HCT116 (cell line): ENCODE results near the gene DNAJB1. TPM values are rescaled to one million over a fixed set of nuclear protein-coding genes. Genes with fewer than 3 reads are reported as not detected.
A peak's percentile ranks its signal among the peaks of the same experiment; 100 is the strongest.

Experiments used
- ATAC-seq: fragments of 200-7000 bp; cut with Tn5 transposase; 2 replicates; pipeline ENCODE4 v1.9.1; 2020; ENCODE audit warnings: mild to moderate bottlenecking, moderate library complexity
- BruUV-seq: library from RNA; stranded (reverse); fragments of 400-500 nt; replicated peaks from 2 replicates; lab custom pipeline; 2021; lab: Mats Ljungman, UMichigan
- CTCF ChIA-PET: fragments of 300-600 bp; sonication (Branson Sonifier 250); formaldehyde crosslinking; loops from one replicate; lab custom pipeline; 2021; ENCODE audit warnings: antibody characterized with exemption; lab: Charles Lee
- POLR2A ChIA-PET: fragments of 300-600, 350-600 bp; sonication (Branson Sonifier 250); formaldehyde crosslinking; loops from one replicate; lab custom pipeline; 2021; ENCODE audit warnings: antibody characterized with exemption; lab: Charles Lee
- RAD21 ChIA-PET, 2 experiments: fragments of 300-600 bp; sonication (Branson Sonifier 250); formaldehyde crosslinking; loops; one replicate each; lab custom pipeline; 2023; ENCODE audit warnings: low total read pairs in 2 of 2; ENCODE audit not compliant: uncharacterized antibody in 2 of 2, unreplicated experiment in 2 of 2, low non-redundant PET in 1 of 2; lab: Charles Lee
- DNase-seq: peaks from one replicate; pipeline ENCODE4 v3.0.0-alpha.2; 2010; ENCODE audit warnings: low read depth, low spot score
- H2AFZ ChIP-seq: fragments of 200-600 bp; shearing (Covaris generic), sonication (generic); 2 replicates; pipeline ENCODE4 v1.6.1; 2017; ENCODE audit warnings: low read depth, mixed run types, mixed read lengths, antibody characterized with exemption, low read length; ENCODE audit not compliant: poor library complexity, severe bottlenecking
- H3K27ac ChIP-seq: 2 replicates; pipeline ENCODE4 v1.5.1; 2012; ENCODE audit warnings: low read depth, low read length
- H3K27me3 ChIP-seq: fragments of 200-600 bp; sonication (generic); 2 replicates; pipeline ENCODE4 v1.6.1; 2016; ENCODE audit warnings: mixed run types, low read length, mixed read lengths; ENCODE audit not compliant: insufficient read depth
- H3K36me3 ChIP-seq, 2 experiments: fragments of 200-500 bp in 1 of 2; fragments of 200-600 bp in 1 of 2; sonication (Bioruptor generic) in 1 of 2; sonication (generic) in 1 of 2; 2 replicates each; pipeline versions ENCODE4 v1.5.1 to v1.6.1; 2014 to 2016; ENCODE audit warnings: low read length in 2 of 2, inconsistent platforms in 1 of 2, mixed read lengths in 1 of 2, mixed run types in 1 of 2; ENCODE audit not compliant: insufficient read depth in 2 of 2, control insufficient read depth in 1 of 2
- H3K4me1 ChIP-seq, 2 experiments: fragments of 200-600 bp in 1 of 2; sonication (generic) in 1 of 2; 2 replicates each; pipeline versions ENCODE4 v1.5.1 to v1.6.1; 2012 to 2017; ENCODE audit warnings: low read length in 2 of 2, inconsistent platforms in 1 of 2, mild to moderate bottlenecking in 1 of 2, mixed read lengths in 1 of 2, mixed run types in 1 of 2, moderate library complexity in 1 of 2; ENCODE audit not compliant: insufficient read depth in 2 of 2, control insufficient read depth in 1 of 2
- H3K4me2 ChIP-seq: fragments of 200-600 bp; sonication (generic); 2 replicates; pipeline ENCODE4 v1.6.1; 2017; ENCODE audit warnings: mixed run types, low read length, mixed read lengths
- H3K4me3 ChIP-seq, 2 experiments: fragments of 200-600 bp in 1 of 2; sonication (generic) in 1 of 2; replicated peaks in 1 of 2; 2 replicates each; pipeline ENCODE4 v1.5.1; 2011 to 2016; ENCODE audit warnings: low read length in 2 of 2, control low read depth in 1 of 2, low read depth in 1 of 2, mild to moderate bottlenecking in 1 of 2, mixed read lengths in 1 of 2, mixed run types in 1 of 2
- H3K79me2 ChIP-seq: fragments of 200-600 bp; sonication (generic); 2 replicates; pipeline ENCODE4 v1.6.1; 2017; ENCODE audit warnings: mild to moderate bottlenecking, mixed run types, low read length, moderate library complexity, mixed read lengths; ENCODE audit not compliant: insufficient read depth
- H3K9ac ChIP-seq: fragments of 200-600 bp; sonication (generic); 2 replicates; pipeline ENCODE4 v1.6.1; 2016; ENCODE audit warnings: low read length, mixed read lengths
- H3K9me2 ChIP-seq: fragments of 200-600 bp; sonication (generic), shearing (Covaris generic); 2 replicates; pipeline ENCODE4 v1.6.1; 2017; ENCODE audit warnings: mixed run types, mild to moderate bottlenecking, moderate library complexity; ENCODE audit not compliant: insufficient read depth
- H3K9me3 ChIP-seq, 2 experiments: fragments of 200-500 bp in 1 of 2; fragments of 200-600 bp in 1 of 2; sonication (Bioruptor generic) in 1 of 2; sonication (generic) in 1 of 2; 2 replicates each; pipeline ENCODE4 v1.6.1; 2014 to 2017; ENCODE audit warnings: low read length in 2 of 2, mixed read lengths in 2 of 2, inconsistent platforms in 1 of 2, low read depth in 1 of 2, mild to moderate bottlenecking in 1 of 2, mixed run types in 1 of 2, moderate library complexity in 1 of 2; ENCODE audit not compliant: control insufficient read depth in 1 of 2, insufficient read depth in 1 of 2
- H4K20me1 ChIP-seq: fragments of 200-600 bp; sonication (generic), shearing (Covaris generic); 2 replicates; pipeline ENCODE4 v1.6.1; 2017; ENCODE audit warnings: mixed run types, mild to moderate bottlenecking, moderate library complexity; ENCODE audit not compliant: insufficient read depth
- CEBPB ChIP-seq: IDR thresholded peaks from 2 replicates; pipeline ENCODE4 v1.6.1; 2012; ENCODE audit warnings: low read depth
- ELF1 ChIP-seq: IDR thresholded peaks from 2 replicates; pipeline ENCODE4 v1.6.1; 2012; ENCODE audit warnings: low read depth, borderline replicate concordance
- EZH2 ChIP-seq: fragments of 200-600 bp; sonication (generic); IDR thresholded peaks from 2 replicates; pipeline ENCODE4 v1.6.1; 2017; ENCODE audit warnings: antibody characterized with exemption, mixed run types
- EZH2phosphoT487 ChIP-seq: fragments of 200-600 bp; IDR thresholded peaks from 2 replicates; pipeline ENCODE4 v1.6.1; 2018; ENCODE audit warnings: antibody characterized with exemption, borderline replicate concordance
- JUND ChIP-seq: IDR thresholded peaks from 2 replicates; pipeline ENCODE4 v1.6.1; 2012
- RAD21 ChIP-seq: IDR thresholded peaks from 2 replicates; pipeline ENCODE4 v1.6.1; 2012; ENCODE audit warnings: low read depth, mild to moderate bottlenecking
- SP1 ChIP-seq: IDR thresholded peaks from 2 replicates; pipeline ENCODE4 v1.6.1; 2012; ENCODE audit warnings: low read depth
- SRF ChIP-seq: IDR thresholded peaks from 2 replicates; pipeline ENCODE4 v1.6.1; 2012; ENCODE audit warnings: low read depth
- TCF7L2 ChIP-seq: IDR thresholded peaks from 2 replicates; pipeline ENCODE4 v1.7.0; 2011; ENCODE audit warnings: borderline replicate concordance, inconsistent platforms; ENCODE audit not compliant: insufficient read depth, insufficient read length; ENCODE audit errors: extremely low read depth
- YY1 ChIP-seq: IDR thresholded peaks from 2 replicates; pipeline ENCODE4 v1.6.1; 2011; ENCODE audit warnings: low read length, low read depth, moderate library complexity, mild to moderate bottlenecking; ENCODE audit not compliant: insufficient replicate concordance; ENCODE audit errors: extremely low read depth
- ZFX ChIP-seq: fragments of 450-650 bp; IDR thresholded peaks from 2 replicates; pipeline ENCODE4 v1.6.1; 2017
- intact Hi-C: fragments of 100-400 bp; cut with micrococcal nuclease; formaldehyde crosslinking; loops from 2 replicates; pipeline ENCODE4 v1.10.0; 2022
- total RNA-seq: library from RNA; stranded (reverse); gene quantifications from one replicate; pipeline ENCODE4 v1.2.1, GENCODE V29; 2021; ENCODE audit not compliant: unreplicated experiment
- TF ChIP-seq, protein P1 (sequence below): IDR thresholded peaks from 2 replicates; pipeline ENCODE4 v1.6.1; 2012
- TF ChIP-seq, protein P2 (sequence below): IDR thresholded peaks from 2 replicates; pipeline ENCODE4 v1.6.1; 2012; ENCODE audit warnings: low read depth
- TF ChIP-seq, protein P3 (sequence below), 3 experiments: fragments of 200-600 bp in 1 of 3; sonication (generic) in 1 of 3; IDR thresholded peaks in 2 of 3; conservative IDR thresholded peaks in 1 of 3; 2 replicates each; pipeline ENCODE4 v1.5.1; 2012 to 2017; ENCODE audit warnings: low read depth in 2 of 3, low read length in 2 of 3, antibody characterized with exemption in 1 of 3, borderline replicate concordance in 1 of 3, control low read depth in 1 of 3, mild to moderate bottlenecking in 1 of 3, mixed read lengths in 1 of 3, mixed run types in 1 of 3, moderate library complexity in 1 of 3; ENCODE audit not compliant: insufficient read depth in 1 of 3

The DNAJB1 gene
- total RNA-seq, 1 experiment from 2014 or later = 175 TPM

DNA sequence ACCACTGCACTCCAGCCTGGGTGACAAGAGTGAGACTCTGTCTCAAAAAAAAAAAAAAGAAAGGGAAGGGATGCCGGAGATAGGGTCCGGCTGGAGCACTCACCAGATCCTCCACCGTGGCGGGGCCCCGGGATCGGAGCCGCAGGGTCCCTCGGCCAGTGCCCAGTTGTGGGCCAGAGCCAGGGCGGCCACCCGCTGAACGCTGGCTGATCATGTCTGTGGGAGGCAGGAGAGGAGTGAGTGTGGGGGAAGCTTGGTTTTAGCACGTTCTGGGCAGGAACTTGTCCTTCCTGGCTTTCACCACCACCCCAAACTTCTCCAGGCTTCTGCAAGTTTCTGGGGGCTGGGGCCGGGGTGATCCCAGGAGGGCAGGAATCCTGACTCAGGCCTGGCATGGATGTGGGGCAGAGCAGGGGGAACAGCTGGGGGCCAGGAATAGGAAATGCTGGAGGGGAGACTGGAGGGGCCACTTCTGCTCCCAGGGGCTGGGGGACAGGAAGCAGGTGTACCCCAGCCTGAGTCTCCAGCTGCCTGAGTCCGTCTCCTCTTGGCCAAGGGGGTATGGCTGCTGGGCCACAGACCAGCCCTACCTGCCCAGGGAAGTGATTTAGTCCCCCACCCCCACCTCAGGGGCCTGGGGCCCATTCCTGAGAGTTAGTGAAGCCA, 38.8 kb downstream of the DNAJB1 start:
- Histone ChIP-seq H3K9me3 (no peaks in the 10 kb centered on the region), H3K79me2 (peaks cover 8% of the 10 kb centered on the region; the same call in 1 of the 2 replicates), H3K4me2 (no peak overlapping the region), H3K9me2 (no peaks in the 10 kb centered on the region), H2AFZ (no peak overlapping the region), H3K27me3 (no peaks in the 10 kb centered on the region), H3K27ac (peak overlapping the region; percentile 37; the same call in 1 of the 2 replicates), H3K9ac (no peak overlapping the region), H3K4me3 (no peak overlapping the region), H4K20me1 (no peaks in the 10 kb centered on the region), H3K4me1 (peaks cover 22 to 40% of the 10 kb centered on the region in 2 experiments; a peak in 3 of 4 replicates), H3K36me3 (peaks cover 9 to 19% of the 10 kb centered on the region in 2 experiments; a peak in 3 of 4 replicates)
- ATAC-seq (no peak), DNase-seq (no peak)
- BruUV-seq = no TSS peak
- CTCF ChIA-PET = interaction anchor here (0.9 to 2.9 kb wide), 6 partner anchors 10 to 343 kb away, joined by 3 to 14 read pairs (median 4); partner anchors contain the start of genes ASF1B and GIPC1
- RAD21 ChIA-PET = no interaction called here
- intact Hi-C loops = no loop called here
- POLR2A ChIA-PET = no interaction called here
- TF ChIP-seq SP1 (no peak), ELF1 (no peak), YY1 (no peak), EZH2phosphoT487 (no peak), RAD21 (no peak), JUND (no peak), CEBPB (no peak), SRF (no peak), TCF7L2 (no peak), EZH2 (no peak), ZFX (no peak)
- TF ChIP-seq, protein P1, sequence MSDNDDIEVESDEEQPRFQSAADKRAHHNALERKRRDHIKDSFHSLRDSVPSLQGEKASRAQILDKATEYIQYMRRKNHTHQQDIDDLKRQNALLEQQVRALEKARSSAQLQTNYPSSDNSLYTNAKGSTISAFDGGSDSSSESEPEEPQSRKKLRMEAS = no peak
- TF ChIP-seq, protein P2, sequence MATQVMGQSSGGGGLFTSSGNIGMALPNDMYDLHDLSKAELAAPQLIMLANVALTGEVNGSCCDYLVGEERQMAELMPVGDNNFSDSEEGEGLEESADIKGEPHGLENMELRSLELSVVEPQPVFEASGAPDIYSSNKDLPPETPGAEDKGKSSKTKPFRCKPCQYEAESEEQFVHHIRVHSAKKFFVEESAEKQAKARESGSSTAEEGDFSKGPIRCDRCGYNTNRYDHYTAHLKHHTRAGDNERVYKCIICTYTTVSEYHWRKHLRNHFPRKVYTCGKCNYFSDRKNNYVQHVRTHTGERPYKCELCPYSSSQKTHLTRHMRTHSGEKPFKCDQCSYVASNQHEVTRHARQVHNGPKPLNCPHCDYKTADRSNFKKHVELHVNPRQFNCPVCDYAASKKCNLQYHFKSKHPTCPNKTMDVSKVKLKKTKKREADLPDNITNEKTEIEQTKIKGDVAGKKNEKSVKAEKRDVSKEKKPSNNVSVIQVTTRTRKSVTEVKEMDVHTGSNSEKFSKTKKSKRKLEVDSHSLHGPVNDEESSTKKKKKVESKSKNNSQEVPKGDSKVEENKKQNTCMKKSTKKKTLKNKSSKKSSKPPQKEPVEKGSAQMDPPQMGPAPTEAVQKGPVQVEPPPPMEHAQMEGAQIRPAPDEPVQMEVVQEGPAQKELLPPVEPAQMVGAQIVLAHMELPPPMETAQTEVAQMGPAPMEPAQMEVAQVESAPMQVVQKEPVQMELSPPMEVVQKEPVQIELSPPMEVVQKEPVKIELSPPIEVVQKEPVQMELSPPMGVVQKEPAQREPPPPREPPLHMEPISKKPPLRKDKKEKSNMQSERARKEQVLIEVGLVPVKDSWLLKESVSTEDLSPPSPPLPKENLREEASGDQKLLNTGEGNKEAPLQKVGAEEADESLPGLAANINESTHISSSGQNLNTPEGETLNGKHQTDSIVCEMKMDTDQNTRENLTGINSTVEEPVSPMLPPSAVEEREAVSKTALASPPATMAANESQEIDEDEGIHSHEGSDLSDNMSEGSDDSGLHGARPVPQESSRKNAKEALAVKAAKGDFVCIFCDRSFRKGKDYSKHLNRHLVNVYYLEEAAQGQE = no peak
- TF ChIP-seq, protein P3, sequence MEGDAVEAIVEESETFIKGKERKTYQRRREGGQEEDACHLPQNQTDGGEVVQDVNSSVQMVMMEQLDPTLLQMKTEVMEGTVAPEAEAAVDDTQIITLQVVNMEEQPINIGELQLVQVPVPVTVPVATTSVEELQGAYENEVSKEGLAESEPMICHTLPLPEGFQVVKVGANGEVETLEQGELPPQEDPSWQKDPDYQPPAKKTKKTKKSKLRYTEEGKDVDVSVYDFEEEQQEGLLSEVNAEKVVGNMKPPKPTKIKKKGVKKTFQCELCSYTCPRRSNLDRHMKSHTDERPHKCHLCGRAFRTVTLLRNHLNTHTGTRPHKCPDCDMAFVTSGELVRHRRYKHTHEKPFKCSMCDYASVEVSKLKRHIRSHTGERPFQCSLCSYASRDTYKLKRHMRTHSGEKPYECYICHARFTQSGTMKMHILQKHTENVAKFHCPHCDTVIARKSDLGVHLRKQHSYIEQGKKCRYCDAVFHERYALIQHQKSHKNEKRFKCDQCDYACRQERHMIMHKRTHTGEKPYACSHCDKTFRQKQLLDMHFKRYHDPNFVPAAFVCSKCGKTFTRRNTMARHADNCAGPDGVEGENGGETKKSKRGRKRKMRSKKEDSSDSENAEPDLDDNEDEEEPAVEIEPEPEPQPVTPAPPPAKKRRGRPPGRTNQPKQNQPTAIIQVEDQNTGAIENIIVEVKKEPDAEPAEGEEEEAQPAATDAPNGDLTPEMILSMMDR (IDR thresholded peaks at IDR 0.05 in 2 of 3, conservative IDR thresholded peaks at IDR 0.05 in 1 of 3; ENCODE audit: borderline replicate concordance in 1 of 3, insufficient read depth in 1 of 3, low read depth in 2 of 3, low read length in 2 of 3) = no peak
